Stimulated activated naive B cell treated with anti-CD40 and anti-IgM and Interleukin-4, amounts not matched to agents 10 μg/mL and 1 μg/mL and 100 μg/mL, for 72 hours (primary cell): ENCODE results near the gene CEP72.

Experiments
- ATAC-seq, 2 donors: fragments of 150-1000 bp; cut with Tn5 transposase; replicated peaks; 2 replicates each; pipeline ENCODE4 v1.10.0; 2021; ENCODE audit warnings: moderate library complexity in 1 of 2
- DNase-seq: peaks from one replicate; pipeline ENCODE4 v3.0.0; 2021
- H3K27ac Mint-ChIP-seq: one replicate; pipeline ENCODE4 v1.8.0; 2022; ENCODE audit warnings: mild to moderate bottlenecking, mixed read lengths
- H3K27me3 Mint-ChIP-seq, 2 donors: one replicate each; pipeline ENCODE4 v1.8.0; 2022; ENCODE audit warnings: mixed read lengths in 2 of 2
- H3K36me3 Mint-ChIP-seq, 2 donors: one replicate each; pipeline ENCODE4 v1.8.0; 2022; ENCODE audit warnings: mixed read lengths in 2 of 2, mild to moderate bottlenecking in 1 of 2
- H3K4me1 Mint-ChIP-seq, 2 donors: one replicate each; pipeline ENCODE4 v1.8.0; 2022; ENCODE audit warnings: mixed read lengths in 2 of 2, mild to moderate bottlenecking in 1 of 2
- H3K4me3 Mint-ChIP-seq, 2 donors: one replicate each; pipeline ENCODE4 v1.8.0; 2022; ENCODE audit warnings: mild to moderate bottlenecking in 2 of 2, mixed read lengths in 2 of 2, moderate library complexity in 1 of 2
- H3K9me3 Mint-ChIP-seq, 2 donors: one replicate each; pipeline ENCODE4 v1.8.0; 2022; ENCODE audit warnings: mixed read lengths in 2 of 2, mild to moderate bottlenecking in 1 of 2

CEP72 gene

GRCh38 chr5:637581-638450 lies 25.7 kb downstream of the CEP72 start:
- ATAC-seq: no peak
- peaks cover 78 to 81% of the 10 kb centered on the region in 2 donors for H3K36me3 Mint-ChIP-seq
- H3K27me3 Mint-ChIP-seq: no peaks in the 10 kb centered on the region
- H3K27ac Mint-ChIP-seq: no peak overlapping the region
- no peak for DNase-seq
- no peaks in the 10 kb centered on the region for H3K4me1 Mint-ChIP-seq
- H3K9me3 Mint-ChIP-seq: peaks cover 3 to 8% of the 10 kb centered on the region in 2 donors
- H3K4me3 Mint-ChIP-seq: no peak overlapping the region

GRCh38 chr5:638501-639252 lies 26.5 kb downstream of the CEP72 start:
- H3K27ac Mint-ChIP-seq: no peak overlapping the region
- no peaks in the 10 kb centered on the region for H3K27me3 Mint-ChIP-seq
- peaks cover 3 to 8% of the 10 kb centered on the region in 2 donors for H3K9me3 Mint-ChIP-seq
- no peak overlapping the region for H3K4me3 Mint-ChIP-seq
- H3K4me1 Mint-ChIP-seq: peaks cover 5 to 8% of the 10 kb centered on the region in 2 donors
- ATAC-seq: no peak
- H3K36me3 Mint-ChIP-seq: peaks cover 83 to 86% of the 10 kb centered on the region in 2 donors
- no peak for DNase-seq

- DNase-seq (no peak), ATAC-seq (no peak)
- Mint-ChIP-seq H3K27me3 (no peaks in the 10 kb centered on the region), H3K9me3 (peaks cover 3 to 8% of the 10 kb centered on the region in 2 donors), H3K36me3 (peaks cover 79 to 84% of the 10 kb centered on the region in 2 donors), H3K27ac (no peak overlapping the region), H3K4me1 (peaks cover 8 to 14% of the 10 kb centered on the region in 2 donors), H3K4me3 (no peak overlapping the region)
Measured at GRCh38 chr5:639253-639530, 27.1 kb downstream of the CEP72 start.

- H3K27me3 Mint-ChIP-seq: no peaks in the 10 kb centered on the region
- peaks cover 79 to 82% of the 10 kb centered on the region in 2 donors for H3K36me3 Mint-ChIP-seq
- H3K27ac Mint-ChIP-seq: no peak overlapping the region
- H3K4me1 Mint-ChIP-seq: peaks cover 13 to 19% of the 10 kb centered on the region in 2 donors
- H3K9me3 Mint-ChIP-seq: peaks cover 3 to 8% of the 10 kb centered on the region in 2 donors
- no peak for DNase-seq
- H3K4me3 Mint-ChIP-seq: no peak overlapping the region
- ATAC-seq: no peak
Measured at GRCh38 chr5:639584-640213, 27.6 kb downstream of the CEP72 start.

- ATAC-seq (no peak), DNase-seq (no peak)
- H3K4me3 Mint-ChIP-seq: no peak overlapping the region
- H3K36me3 Mint-ChIP-seq: peaks cover 75 to 79% of the 10 kb centered on the region in 2 donors
- H3K27me3 Mint-ChIP-seq: no peaks in the 10 kb centered on the region
- peaks cover 14 to 21% of the 10 kb centered on the region in 2 donors for H3K4me1 Mint-ChIP-seq
- H3K9me3 Mint-ChIP-seq: no peaks in the 10 kb centered on the region
- no peak overlapping the region for H3K27ac Mint-ChIP-seq
Measured at GRCh38 chr5:640461-641330, 28.6 kb downstream of the CEP72 start.

- H3K27ac Mint-ChIP-seq: no peak overlapping the region
Measured at GRCh38 chr5:641331-641765, 29.2 kb downstream of the CEP72 start.

GRCh38 chr5:642481-642880 lies 30.3 kb downstream of the CEP72 start:
- H3K36me3 Mint-ChIP-seq: peaks cover 73 to 78% of the 10 kb centered on the region in 2 donors
- DNase-seq (no peak), ATAC-seq (no peak)
- no peak overlapping the region for H3K4me3 Mint-ChIP-seq
- peaks cover 16 to 21% of the 10 kb centered on the region in 2 donors for H3K4me1 Mint-ChIP-seq
- H3K9me3 Mint-ChIP-seq: no peaks in the 10 kb centered on the region
- no peaks in the 10 kb centered on the region for H3K27me3 Mint-ChIP-seq
- H3K27ac Mint-ChIP-seq: no peak overlapping the region

More at GRCh38 chr5:641331-641765, 29.2 kb downstream of the CEP72 start:
- DNase-seq (no peak), ATAC-seq (no peak)
- no peaks in the 10 kb centered on the region for H3K9me3 Mint-ChIP-seq
- H3K4me3 Mint-ChIP-seq: no peak overlapping the region
- H3K27me3 Mint-ChIP-seq: no peaks in the 10 kb centered on the region
- H3K36me3 Mint-ChIP-seq: peaks cover 75 to 79% of the 10 kb centered on the region in 2 donors
- H3K4me1 Mint-ChIP-seq: peaks cover 16 to 21% of the 10 kb centered on the region in 2 donors

- H3K36me3 Mint-ChIP-seq: peaks cover 64 to 70% of the 10 kb centered on the region in 2 donors
- no peak for DNase-seq
- H3K9me3 Mint-ChIP-seq: no peaks in the 10 kb centered on the region
- peak overlapping the region in 1 of 2 donors; percentile 43 for H3K4me3 Mint-ChIP-seq
- H3K27me3 Mint-ChIP-seq: no peaks in the 10 kb centered on the region
- peaks cover 16 to 21% of the 10 kb centered on the region in 2 donors for H3K4me1 Mint-ChIP-seq
- H3K27ac Mint-ChIP-seq: no peak overlapping the region
- peak; percentile 39 to 71 for ATAC-seq
Measured at GRCh38 chr5:643351-643801, 31.2 kb downstream of the CEP72 start.

- ATAC-seq: peak; percentile 71 to 77
- H3K36me3 Mint-ChIP-seq: peaks cover 63 to 67% of the 10 kb centered on the region in 2 donors
- H3K9me3 Mint-ChIP-seq: no peaks in the 10 kb centered on the region
- no peak overlapping the region for H3K27ac Mint-ChIP-seq
- H3K4me3 Mint-ChIP-seq: peak overlapping the region in 1 of 2 donors; percentile 52
- H3K4me1 Mint-ChIP-seq: peaks cover 16 to 21% of the 10 kb centered on the region in 2 donors
- H3K27me3 Mint-ChIP-seq: no peaks in the 10 kb centered on the region
- no peak for DNase-seq
Measured at GRCh38 chr5:643811-644271, 31.7 kb downstream of the CEP72 start.

- Mint-ChIP-seq H3K9me3 (no peaks in the 10 kb centered on the region), H3K36me3 (peaks cover 58 to 60% of the 10 kb centered on the region in 2 donors), H3K27ac (no peak overlapping the region), H3K4me3 (peak overlapping the region in 1 of 2 donors; percentile 52), H3K27me3 (no peaks in the 10 kb centered on the region), H3K4me1 (peaks cover 16 to 21% of the 10 kb centered on the region in 2 donors)
- DNase-seq: no peak
- ATAC-seq: no peak
Measured at GRCh38 chr5:644509-644908, 32.4 kb downstream of the CEP72 start.

GRCh38 chr5:644971-645370 lies 32.8 kb downstream of the CEP72 start:
- Mint-ChIP-seq H3K27ac (no peak overlapping the region), H3K36me3 (peaks cover 54 to 56% of the 10 kb centered on the region in 2 donors), H3K9me3 (no peaks in the 10 kb centered on the region), H3K4me3 (no peak overlapping the region), H3K27me3 (no peaks in the 10 kb centered on the region), H3K4me1 (peaks cover 16 to 21% of the 10 kb centered on the region in 2 donors)
- DNase-seq (no peak), ATAC-seq (no peak)

- no peaks in the 10 kb centered on the region for H3K9me3 Mint-ChIP-seq
- no peak for ATAC-seq
- no peak for DNase-seq
- H3K27ac Mint-ChIP-seq: no peak overlapping the region
- H3K4me1 Mint-ChIP-seq: peaks cover 16 to 21% of the 10 kb centered on the region in 2 donors
- no peaks in the 10 kb centered on the region for H3K27me3 Mint-ChIP-seq
- no peak overlapping the region for H3K4me3 Mint-ChIP-seq
- H3K36me3 Mint-ChIP-seq: peaks cover 49 to 52% of the 10 kb centered on the region in 2 donors
Measured at GRCh38 chr5:645421-645820, 33.3 kb downstream of the CEP72 start.

GRCh38 chr5:646396-647201 lies 34.5 kb downstream of the CEP72 start:
- DNase-seq (no peak), ATAC-seq (no peak)
- H3K4me1 Mint-ChIP-seq: peaks cover 16 to 21% of the 10 kb centered on the region in 2 donors
- H3K9me3 Mint-ChIP-seq: no peaks in the 10 kb centered on the region
- no peak overlapping the region for H3K27ac Mint-ChIP-seq
- H3K36me3 Mint-ChIP-seq: peaks cover 37 to 41% of the 10 kb centered on the region in 2 donors
- H3K4me3 Mint-ChIP-seq: no peak overlapping the region
- no peaks in the 10 kb centered on the region for H3K27me3 Mint-ChIP-seq
